HepG2 (cell line): ENCODE results near the gene OSBPL10.

Experiments
- ATF3 ChIP-seq: sonication (generic); formaldehyde crosslinking; IDR thresholded peaks from 2 replicates; pipeline ENCODE4 v1.4.0; 2020; ENCODE audit warnings: missing genetic modification reagents
- HBP1 ChIP-seq: IDR thresholded peaks from 2 replicates; pipeline ENCODE4 v1.6.1; 2016; ENCODE audit warnings: low read depth, control low read depth
- ZFAT ChIP-seq: sonication (generic); formaldehyde crosslinking; conservative IDR thresholded peaks from 2 replicates; pipeline ENCODE4 v1.8.1; 2023; ENCODE audit warnings: missing genetic modification reagents, inconsistent platforms

GRCh38 chr3:31885235-31885634 lies 95.8 kb downstream of the OSBPL10 start:
- TF ChIP-seq ATF3 (CRISPR knock-in tag), result no peak
- no peak for TF ChIP-seq HBP1
- TF ChIP-seq ZFAT, result no peak
